GM15510 (cell line): ENCODE results near the gene CXCR1.

ENCODE experiments used
- POLR2A ChIP-seq: IDR thresholded peaks from 3 replicates; pipeline ENCODE4 v1.6.1; 2011; ENCODE audit warnings: borderline replicate concordance; ENCODE audit not compliant: insufficient read length; ENCODE audit errors: extremely low read depth

Gene CXCR1

DNA sequence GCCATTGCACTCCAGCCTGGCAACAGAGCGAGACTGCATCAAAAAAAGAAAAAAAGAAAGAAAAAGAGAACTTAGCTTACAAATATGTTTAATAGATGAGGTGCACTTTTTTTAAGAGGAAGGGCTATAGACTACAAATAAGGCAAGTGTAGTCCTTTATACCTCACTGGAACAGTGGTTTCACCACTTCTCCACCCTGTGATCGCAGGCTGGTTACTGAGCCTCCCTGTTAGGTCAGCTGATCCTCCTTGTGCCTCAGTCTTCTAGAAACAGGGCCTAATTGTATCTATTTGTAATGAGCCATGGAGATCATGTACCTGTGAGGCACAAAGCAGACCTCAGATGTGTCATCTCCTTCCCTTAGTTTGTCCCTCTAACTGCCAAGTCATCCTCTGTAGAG, 36.4 kb downstream of the CXCR1 start:
- TF ChIP-seq POLR2A: no peak

DNA sequence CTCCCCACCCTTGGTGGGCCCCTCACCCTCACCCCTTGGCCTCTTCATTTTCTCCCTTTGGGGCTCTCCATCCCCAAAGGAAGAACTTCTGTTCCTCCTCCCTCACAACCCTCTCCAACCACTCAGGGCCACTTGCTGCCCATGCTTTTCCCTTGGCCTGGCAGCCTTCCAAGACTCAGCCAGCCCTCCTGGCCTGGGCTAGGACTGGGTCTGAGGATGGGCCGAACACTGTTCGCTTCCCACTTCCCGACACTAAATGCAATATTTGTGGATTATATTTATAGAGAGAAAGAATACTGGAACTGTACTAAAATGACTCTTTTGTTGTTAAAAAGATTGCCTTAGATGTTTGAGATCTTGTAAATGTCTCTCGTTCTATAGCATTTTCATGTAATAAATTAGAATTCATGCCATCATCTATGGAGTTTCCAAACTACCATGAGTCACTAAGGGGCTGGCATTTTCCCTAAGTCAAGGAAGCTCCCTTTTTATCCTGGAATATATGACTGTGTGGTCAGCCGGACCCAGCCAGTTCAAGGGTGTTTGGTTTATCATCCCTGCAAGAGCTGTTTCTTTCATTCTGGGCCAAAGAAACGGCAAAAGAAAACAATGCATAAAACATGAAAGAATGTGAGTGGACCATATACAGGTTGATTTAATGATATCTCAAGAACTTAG, 37.2 kb downstream of the CXCR1 start:
- no peak for TF ChIP-seq POLR2A

DNA sequence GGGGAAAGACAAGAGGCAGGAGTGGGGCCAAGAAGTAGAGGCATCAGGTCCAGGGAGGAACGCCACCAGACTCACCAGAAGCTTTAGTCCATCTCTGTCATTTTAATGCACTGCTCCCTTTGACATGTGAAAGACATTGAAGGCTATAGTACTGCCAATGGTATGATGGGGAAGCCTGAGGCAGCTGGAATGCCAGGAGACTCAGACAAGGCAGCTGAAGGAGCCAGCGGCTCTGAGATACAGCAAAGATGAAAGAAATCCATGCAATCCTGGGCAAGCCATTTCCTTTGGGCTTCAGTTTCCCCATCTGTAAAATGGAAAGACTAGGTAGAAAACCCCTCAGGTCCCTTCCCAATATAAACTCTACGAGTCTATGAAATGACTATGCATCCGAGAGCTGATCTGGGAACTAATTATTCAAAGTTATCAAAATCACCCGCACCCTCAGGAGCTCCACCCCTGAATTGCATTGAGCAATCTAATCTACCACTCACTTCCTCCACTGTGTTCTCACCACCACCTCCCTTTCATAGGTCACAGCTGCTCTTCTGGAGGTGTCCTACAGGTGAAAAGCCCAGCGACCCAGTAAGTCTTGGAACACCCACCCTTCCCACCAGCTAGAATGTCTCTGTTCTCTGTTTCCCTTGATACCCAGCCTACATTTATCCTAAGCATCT, 37.8 kb downstream of the CXCR1 start:
- no peak for TF ChIP-seq POLR2A

DNA sequence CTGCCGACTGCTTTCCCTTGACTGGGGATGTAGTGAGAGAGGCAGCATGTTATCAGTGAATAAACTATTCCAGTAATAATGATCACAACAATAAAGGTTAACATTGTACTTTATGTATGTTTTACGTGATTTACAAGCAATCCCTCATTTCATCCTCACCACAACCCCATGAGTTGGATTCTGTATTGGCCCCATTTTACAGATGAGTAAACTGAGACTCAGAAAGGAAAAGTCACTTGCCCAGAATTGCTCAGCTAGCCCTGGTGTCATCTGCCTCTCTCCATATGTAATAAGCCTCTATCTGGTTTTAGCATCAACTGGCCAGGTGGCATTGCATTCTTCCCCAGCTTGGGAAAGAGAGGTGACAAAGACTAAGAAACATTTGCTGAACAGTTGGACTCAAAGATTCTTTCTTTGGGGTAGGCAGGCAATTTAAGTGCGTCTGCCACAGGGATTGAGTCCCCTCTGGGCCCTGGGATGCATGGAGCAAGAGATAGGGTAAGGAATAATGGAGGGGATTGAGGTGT, 38.8 kb downstream of the CXCR1 start:
- TF ChIP-seq POLR2A: no peak

DNA sequence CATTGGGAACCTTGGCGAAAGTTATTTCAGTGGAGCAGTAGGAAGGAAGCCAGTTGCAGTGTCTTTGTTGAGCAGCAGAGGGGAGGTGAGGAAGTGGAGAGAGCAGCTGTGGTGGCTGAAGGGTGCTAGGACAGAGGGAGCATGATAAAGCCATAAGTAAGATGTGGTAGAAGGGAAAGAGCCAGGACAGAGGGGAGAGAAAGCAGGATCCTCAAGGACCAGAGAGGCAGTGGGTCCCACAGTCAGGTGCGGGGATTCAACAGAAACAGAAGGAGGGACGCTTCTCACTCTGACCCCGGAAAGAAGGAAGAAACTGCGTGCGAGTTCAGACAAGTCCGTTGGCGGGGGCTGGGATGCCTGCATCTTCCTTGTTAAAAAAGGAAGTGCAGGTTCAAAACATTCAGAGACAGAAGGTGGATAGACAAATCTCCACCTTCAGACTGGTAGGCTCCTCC, 41.1 kb downstream of the CXCR1 start, which contains the start of gene CXCR2:
Gene CXCR2, plus strand, starts transcription at position 403 of the 455 bp plus-strand sequence. CDS start 8,774 bp downstream, outside the sequence.
- no peak for TF ChIP-seq POLR2A

DNA sequence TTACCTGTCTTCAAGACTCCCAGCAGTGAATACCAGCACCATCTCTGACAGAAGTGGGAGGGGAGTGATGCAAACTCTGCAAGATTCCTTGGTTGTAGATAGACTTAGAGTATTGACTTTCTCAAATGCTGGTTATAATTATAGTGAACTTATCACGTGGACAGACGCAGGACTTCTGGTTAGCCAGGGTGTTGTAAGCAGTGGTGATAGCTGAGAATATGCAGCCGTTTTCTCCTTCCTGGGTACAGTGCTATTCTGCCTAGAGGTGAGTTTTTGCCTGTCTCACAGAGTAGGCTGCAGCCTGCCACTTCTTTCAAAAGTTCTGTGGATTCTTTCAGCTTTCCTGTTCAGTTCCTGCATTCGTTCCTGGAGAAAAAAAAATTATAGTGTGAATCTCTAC, 41.7 kb downstream of the CXCR1 start:
- no peak for TF ChIP-seq POLR2A

DNA sequence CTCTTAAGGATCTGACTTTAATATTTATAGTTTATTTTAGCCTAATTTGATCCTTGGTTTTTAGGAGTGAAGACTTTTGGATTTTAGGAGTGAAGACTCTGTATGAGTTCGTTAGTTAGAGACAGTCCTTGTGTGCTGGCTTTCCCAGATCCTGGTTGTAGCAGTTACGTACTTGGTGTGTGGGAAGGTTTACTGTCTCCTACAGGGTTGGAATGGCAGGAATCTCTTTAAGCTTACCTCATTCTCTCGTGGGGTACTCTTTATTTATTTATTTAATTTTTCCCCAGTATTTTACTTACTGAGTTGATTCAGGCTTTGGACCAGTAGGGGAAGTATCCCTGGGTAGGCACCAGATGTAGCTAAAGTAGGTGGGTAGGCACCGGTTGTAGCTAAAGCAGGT, 42.8 kb downstream of the CXCR1 start:
- no peak for TF ChIP-seq POLR2A
